Measurements from ENCODE around the gene SPTLC3.

SPTLC3 gene

GRCh38 chr20:13140775-13141174, 132.0 kb downstream of the SPTLC3 start:
- in situ Hi-C loops (cut with MboI; ENCODE audit: low pct_unique_long_range_greater_than_20kb, low sequenced_read_pairs, unreplicated experiment): no loop called here
- no peak for TF ChIP-seq CTCF (IDR thresholded peaks at IDR 0.05; ENCODE audit: extremely low read depth, insufficient read depth, missing control alignments)
- no peak for DNase-seq (ENCODE audit: low spot score)

- TF ChIP-seq CTCF (IDR thresholded peaks at IDR 0.05; ENCODE audit: extremely low read depth, insufficient read depth, missing control alignments): no peak
- DNase-seq (ENCODE audit: low spot score): no peak
- in situ Hi-C loops (cut with MboI; ENCODE audit: low pct_unique_long_range_greater_than_20kb, low sequenced_read_pairs, unreplicated experiment): no loop called here
These were observed 132.8 kb downstream of the SPTLC3 start for GRCh38 chr20:13141546-13141945.

GRCh38 chr20:13142143-13142542, 133.4 kb downstream of the SPTLC3 start:
- TF ChIP-seq CTCF (IDR thresholded peaks at IDR 0.05; ENCODE audit: extremely low read depth, insufficient read depth, missing control alignments): no peak
- in situ Hi-C loops (cut with MboI; ENCODE audit: low pct_unique_long_range_greater_than_20kb, low sequenced_read_pairs, unreplicated experiment): no loop called here
- no peak for DNase-seq (ENCODE audit: low spot score)

- in situ Hi-C loops (cut with MboI; ENCODE audit: low pct_unique_long_range_greater_than_20kb, low sequenced_read_pairs, unreplicated experiment): no loop called here
- no peak for TF ChIP-seq CTCF (IDR thresholded peaks at IDR 0.05; ENCODE audit: extremely low read depth, insufficient read depth, missing control alignments)
These were observed 138.5 kb downstream of the SPTLC3 start for GRCh38 chr20:13147071-13147963.

GRCh38 chr20:13147971-13148370, 139.2 kb downstream of the SPTLC3 start:
- TF ChIP-seq CTCF (IDR thresholded peaks at IDR 0.05; ENCODE audit: extremely low read depth, insufficient read depth, missing control alignments): no peak
- in situ Hi-C loops (cut with MboI; ENCODE audit: low pct_unique_long_range_greater_than_20kb, low sequenced_read_pairs, unreplicated experiment): no loop called here
- no peak for DNase-seq (ENCODE audit: low spot score)

More at GRCh38 chr20:13147071-13147963, 138.5 kb downstream of the SPTLC3 start:
- DNase-seq (ENCODE audit: low spot score): no peak

- no peak for DNase-seq (ENCODE audit: low spot score)
- in situ Hi-C loops (cut with MboI; ENCODE audit: low pct_unique_long_range_greater_than_20kb, low sequenced_read_pairs, unreplicated experiment): no loop called here
- TF ChIP-seq CTCF (IDR thresholded peaks at IDR 0.05; ENCODE audit: extremely low read depth, insufficient read depth, missing control alignments): no peak
These were observed 139.6 kb downstream of the SPTLC3 start for GRCh38 chr20:13148402-13148801.
